ENCODE results near the gene KIAA0319L.

DNA sequence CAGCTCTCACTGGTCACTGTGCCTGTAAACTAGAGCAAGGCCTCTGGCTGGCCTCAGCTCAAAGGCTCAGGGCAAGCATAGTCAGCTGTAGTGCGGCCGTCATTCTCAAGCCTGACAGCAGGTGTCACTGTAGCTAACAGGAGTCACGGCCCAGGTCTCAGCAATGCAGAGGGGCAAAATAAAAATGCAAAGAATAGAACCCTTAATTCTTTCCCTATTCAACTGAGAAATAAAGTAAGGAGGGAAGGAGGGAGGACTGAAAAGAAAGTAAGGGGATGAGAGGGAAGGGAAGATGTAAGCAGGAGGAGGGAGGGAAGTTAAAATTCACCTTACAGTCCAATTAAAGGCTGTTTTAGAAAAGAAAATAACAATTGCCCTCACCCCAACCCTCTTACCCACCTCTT is 106.1 kb downstream of the KIAA0319L start:
- TF ChIP-seq, protein P1, sequence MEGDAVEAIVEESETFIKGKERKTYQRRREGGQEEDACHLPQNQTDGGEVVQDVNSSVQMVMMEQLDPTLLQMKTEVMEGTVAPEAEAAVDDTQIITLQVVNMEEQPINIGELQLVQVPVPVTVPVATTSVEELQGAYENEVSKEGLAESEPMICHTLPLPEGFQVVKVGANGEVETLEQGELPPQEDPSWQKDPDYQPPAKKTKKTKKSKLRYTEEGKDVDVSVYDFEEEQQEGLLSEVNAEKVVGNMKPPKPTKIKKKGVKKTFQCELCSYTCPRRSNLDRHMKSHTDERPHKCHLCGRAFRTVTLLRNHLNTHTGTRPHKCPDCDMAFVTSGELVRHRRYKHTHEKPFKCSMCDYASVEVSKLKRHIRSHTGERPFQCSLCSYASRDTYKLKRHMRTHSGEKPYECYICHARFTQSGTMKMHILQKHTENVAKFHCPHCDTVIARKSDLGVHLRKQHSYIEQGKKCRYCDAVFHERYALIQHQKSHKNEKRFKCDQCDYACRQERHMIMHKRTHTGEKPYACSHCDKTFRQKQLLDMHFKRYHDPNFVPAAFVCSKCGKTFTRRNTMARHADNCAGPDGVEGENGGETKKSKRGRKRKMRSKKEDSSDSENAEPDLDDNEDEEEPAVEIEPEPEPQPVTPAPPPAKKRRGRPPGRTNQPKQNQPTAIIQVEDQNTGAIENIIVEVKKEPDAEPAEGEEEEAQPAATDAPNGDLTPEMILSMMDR (optimal IDR thresholded peaks at IDR 0.05 in 1 of 3, IDR thresholded peaks at IDR 0.05 in 1 of 3, conservative IDR thresholded peaks at IDR 0.05 in 1 of 3; ENCODE audit: extremely low read depth in 1 of 3, insufficient read depth in 2 of 3, low read length in 3 of 3): peak; percentile 88 to 92 (median 88)
- no peak for TF ChIP-seq EZH2 (IDR thresholded peaks at IDR 0.05; ENCODE audit: low read length)

Data from keratinocyte (primary cell).